ENCODE measurements around the gene NKAIN1. TPM values are rescaled to one million over a fixed set of nuclear protein-coding genes. Genes with fewer than 3 reads are reported as not detected.

The NKAIN1 gene
- total RNA-seq: under 0.01 and 0.59 TPM in 2 replicates

GRCh38 chr1:31239653-31240241 lies at the start of gene NKAIN1:
Gene NKAIN1 (minus strand): TSS chr1:31239887. CDS start chr1:31239547, 340 bp downstream.

Other genes starting within 250 kb of the NKAIN1 start
- gene PUM1, start 174.2 kb downstream of the NKAIN1 start, total RNA-seq: 65.0 and 74.3 TPM in 2 replicates
- gene SNRNP40, start 56.9 kb upstream of the NKAIN1 start, total RNA-seq: 107 and 149 TPM in 2 replicates
- gene ZCCHC17, start 57.1 kb upstream of the NKAIN1 start, total RNA-seq: 25.4 and 37.5 TPM in 2 replicates
- gene FABP3, start 133.2 kb upstream of the NKAIN1 start, total RNA-seq: 204 and 478 TPM in 2 replicates
- gene SERINC2, start 173.3 kb upstream of the NKAIN1 start, total RNA-seq: 15.4 and 20.9 TPM in 2 replicates